Globus pallidus (tissue), 1 donor: ENCODE data around the gene SAMHD1.

Experiments
- DNase-seq: peaks from one replicate; pipeline ENCODE4 v3.0.0-alpha.2; 2015; ENCODE audit warnings: low spot score

The SAMHD1 gene

DNA sequence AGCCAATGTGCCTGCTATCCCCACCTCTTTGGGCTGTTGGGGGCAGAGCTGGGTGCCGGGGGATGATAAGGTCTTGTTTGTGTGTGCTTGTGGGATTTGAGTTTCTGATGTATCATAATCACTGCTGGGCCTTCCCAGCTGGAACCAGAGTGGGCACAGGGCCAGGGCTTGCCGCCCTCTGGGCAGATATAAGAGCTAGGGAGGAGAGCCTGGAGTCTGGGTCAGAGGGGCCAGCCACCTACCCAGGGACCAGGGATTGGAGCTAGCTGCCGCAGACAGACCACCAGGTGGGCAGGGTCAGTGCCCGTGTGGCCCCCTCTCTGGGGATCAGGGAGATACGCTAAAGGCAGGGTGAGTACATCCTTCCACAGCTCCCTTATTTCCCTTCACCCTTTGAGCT is 78.7 kb downstream of the SAMHD1 start:
- no peak for DNase-seq

DNA sequence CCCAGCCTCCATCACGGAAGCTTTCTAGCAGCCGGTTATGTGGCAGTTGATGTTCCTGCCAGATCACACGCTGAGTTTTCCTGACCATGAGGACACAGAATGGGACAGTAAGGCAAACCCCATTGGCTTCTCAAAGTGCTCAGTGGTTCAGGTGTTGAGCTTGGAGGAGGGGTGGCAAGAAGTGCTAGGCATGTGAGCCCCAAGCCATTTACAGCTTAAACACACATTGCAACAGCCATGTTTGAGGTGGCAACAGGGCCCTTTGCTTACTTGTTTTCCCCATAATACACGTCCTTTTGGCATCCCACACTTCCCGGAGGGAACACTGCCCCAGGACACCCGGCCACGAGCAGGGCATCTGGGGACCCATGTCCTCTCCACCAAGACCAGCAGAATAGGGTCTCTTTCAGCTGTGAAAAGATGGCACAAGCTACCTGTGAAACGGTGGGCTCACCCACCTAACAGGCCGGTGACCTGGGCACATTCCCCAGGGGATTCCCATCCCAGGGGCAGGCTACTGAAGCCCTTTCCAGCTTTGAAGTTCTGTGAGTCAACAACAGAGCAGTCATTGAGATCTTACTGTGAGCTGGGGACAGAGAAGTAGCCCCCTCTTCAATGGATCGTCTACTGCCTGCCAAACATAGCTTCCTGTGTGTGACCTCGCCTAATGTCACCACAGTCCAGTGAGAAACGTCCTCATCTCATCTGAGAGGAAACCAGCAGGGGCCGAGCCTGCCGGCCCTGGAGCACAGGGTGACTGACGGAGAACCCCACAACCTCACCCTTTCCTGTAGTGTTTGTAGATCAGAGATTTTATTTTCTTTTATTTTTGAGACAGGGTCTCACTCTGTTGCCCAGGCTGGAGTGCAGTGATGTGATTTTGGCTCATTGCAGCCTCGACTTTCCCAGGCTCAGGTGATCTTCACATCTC is 79.6 kb downstream of the SAMHD1 start:
- DNase-seq: no peak

DNA sequence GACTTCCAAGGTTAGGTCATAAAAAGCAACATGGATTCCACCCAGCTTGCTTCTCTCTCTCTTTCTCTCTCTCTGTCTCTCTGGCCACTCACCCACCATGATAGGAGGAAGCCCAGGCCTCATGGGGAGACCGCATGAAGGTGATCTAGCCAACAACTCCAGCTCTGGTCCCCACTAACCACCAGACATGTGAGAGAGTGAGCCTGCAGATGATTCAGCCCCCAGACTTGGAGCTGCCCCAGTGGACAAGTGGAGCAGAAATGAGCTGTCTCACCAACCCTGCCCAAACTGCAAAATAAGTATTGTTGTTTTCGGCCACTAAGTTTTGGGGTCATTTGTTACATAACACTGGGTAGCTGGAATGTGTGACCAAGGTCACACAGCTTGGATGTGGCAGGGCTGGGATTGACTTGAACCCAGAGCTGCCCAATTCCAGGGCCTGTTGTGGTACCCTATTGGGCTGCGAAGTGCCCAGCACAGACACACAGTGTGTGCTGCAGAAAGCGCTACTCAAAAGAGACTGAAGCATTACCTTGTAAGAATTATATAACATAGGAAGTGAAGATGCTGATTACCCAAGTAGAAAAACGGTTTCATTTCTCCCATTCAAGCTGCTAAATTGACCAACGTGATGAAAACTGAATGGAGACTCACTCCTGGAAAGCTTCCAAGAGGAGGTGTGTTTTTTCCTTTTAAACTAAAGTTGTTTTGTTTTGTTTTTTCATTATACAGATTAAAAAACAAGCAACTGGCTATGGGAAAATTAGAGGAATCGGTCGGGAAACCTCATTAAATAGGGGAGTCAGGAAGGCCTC is 84.6 kb downstream of the SAMHD1 start:
- no peak for DNase-seq

DNA sequence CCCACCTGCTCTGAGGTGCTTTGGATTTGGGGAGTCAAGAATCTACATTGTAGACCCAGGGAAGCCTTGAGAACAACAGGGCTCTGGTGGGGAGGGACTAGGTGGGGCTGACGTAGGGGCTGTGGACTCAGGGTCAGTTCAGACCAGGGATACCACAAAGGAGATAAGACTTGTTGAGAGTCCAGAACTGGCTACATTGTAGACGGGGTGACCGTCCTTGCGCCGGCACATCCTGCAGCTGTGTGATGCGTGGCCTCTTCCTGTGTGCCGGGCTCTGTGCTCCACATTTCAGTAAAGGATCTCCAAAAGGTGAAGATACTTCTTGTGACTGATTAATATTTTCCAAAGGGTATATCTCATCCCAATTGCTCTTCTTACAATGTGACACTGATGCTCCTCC is 85.3 kb downstream of the SAMHD1 start:
- no peak for DNase-seq

DNA sequence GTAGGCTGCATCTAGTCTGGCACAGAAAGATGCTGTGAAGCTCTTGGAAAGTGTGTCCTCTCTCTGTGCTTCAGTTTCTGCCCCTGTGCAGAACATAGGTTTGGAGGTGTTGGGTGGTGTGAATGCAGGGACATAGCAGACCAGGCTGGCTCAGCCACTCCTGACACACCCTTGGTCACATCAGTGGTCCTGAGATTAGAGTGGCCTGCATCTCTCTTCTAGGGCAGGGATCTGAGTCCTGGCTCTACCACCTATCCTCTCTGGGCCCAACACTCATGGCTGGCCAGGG is 85.7 kb downstream of the SAMHD1 start:
- no peak for DNase-seq

DNA sequence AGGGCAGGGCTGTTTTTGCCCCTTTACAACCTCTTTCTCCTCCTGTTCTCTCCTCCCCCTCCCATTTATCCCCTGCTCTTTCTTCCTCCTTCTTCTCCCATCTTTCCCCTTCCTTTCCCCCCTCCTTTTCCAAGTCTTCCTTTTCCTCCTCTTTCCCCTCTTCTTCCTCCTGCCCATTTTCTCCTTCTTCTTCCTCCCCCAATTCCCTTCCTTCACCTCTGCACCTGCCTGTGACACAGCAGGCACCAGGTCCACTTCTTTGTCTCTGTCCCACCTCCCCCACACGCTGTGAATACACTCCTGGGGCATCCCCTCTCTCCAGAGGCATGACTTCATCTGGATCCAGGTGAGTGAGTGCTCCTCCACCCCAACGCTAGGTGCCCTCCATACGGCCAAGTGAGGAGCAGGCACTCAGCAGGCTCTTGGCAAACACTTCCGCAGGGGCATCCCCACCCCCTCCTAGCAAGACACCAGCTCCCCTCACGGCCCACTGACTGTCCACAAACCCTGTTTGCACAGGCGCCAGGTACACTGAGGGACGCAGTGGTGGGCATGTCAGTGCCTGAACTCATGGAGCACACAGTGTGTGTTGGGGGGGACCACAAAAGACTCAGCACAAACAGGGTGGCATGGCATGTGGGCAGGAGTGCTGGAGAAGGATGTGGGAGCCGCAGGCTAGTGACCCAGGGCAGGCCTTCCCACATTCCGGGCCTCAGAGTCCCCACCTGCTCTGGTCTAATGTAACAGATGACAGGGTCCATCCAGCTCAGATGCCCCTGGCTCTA is 86.2 kb downstream of the SAMHD1 start:
- no peak for DNase-seq

DNA sequence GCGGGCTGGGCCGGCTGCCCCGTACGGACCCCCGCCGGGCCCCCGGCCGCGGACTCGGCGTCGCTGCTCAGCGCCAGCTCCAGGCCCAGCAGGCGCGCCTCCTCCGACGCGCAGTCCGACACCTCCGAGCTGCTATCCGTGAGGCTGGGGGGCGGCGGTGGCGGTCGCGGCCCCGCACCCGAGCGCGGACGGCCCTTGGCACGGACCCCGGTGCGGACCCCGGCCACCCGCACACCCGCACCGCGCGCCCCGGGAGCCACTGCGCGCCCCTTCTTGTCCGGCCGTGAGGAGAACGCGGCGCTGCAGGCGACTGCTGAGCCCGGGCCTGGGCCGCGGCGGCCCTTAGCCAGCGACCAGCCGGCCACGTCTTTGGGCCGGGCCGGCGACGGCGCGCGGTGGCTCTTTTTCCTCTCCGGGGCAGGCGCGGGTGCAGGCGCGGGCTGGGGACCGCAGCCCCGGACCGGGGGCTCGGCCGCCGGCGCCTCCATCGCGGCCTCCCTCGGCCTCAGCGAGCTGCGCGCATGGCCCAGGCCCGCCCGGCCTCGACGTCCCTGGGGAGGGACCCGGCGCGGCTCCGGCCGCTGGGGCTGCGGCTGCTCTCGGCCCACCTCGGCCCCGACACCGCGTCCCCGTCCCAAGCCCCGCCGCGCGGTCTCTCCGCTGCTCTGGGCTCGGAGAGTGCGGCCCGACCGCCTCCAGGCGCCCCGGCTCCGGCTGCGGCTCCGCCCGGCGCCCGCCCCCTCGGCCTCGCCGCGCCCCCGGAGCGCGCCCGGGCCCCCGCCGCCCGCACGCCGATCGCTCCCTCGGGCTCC is 88.4 kb downstream of the SAMHD1 start:
- no peak for DNase-seq

DNA sequence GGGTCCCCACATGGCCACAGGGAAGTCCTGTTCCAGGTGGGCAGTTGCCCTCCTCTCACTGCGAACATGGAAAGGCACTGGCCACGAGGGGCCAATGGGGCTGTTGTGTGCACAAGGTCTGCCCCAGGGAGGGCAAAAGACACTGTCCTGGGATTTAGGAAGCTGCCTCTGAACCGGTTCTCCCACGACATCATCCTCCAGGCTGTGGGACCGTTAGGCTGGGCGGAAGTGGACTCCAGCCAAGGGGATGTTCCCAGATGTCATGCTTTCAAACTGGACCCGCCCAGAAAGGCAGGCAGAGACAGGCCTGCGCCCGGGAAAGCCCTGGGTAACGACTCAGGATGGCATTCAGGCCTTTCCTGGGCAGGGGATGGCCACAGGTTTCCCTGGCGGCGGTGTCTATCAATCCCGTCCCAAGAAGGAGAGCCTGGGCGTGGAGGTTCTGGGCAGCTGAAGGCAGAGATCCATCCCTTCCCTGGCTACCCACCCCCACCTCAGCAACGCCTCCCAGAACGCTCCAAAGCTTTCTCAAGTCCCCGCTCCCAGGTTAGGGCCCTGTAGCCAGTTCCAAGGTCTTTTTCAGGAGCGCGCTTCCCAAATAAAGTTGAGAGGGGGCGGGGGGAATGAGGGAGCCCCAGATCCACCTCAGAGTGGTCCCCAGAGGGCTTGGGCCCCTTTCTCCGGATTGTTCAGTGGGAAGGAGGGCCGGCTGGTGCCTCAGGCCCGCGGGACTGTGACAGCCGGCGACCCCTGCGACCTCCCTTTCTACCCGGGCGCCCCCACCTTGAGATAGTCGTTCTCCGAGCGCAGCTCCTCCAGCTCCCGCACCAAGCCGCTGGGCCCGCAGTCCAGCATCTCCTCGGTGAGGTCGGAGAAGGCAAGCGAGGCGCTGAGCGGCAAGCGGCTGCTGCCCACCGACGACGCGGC is 89.4 kb downstream of the SAMHD1 start:
- peak; percentile 91 for DNase-seq

DNA sequence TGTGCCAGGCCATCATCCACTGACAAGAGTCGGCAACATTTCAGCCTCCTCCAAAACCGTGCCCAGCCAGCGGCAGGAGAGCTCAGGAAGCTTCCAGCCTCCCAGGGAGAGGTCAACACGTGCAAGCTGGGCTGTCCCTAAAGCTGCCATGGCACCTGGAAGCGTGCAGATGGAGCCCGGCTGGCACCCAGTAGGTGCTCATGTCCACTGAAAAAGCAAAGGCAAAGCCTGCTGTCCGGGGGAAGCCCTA is 90.0 kb downstream of the SAMHD1 start:
- DNase-seq: no peak

DNA sequence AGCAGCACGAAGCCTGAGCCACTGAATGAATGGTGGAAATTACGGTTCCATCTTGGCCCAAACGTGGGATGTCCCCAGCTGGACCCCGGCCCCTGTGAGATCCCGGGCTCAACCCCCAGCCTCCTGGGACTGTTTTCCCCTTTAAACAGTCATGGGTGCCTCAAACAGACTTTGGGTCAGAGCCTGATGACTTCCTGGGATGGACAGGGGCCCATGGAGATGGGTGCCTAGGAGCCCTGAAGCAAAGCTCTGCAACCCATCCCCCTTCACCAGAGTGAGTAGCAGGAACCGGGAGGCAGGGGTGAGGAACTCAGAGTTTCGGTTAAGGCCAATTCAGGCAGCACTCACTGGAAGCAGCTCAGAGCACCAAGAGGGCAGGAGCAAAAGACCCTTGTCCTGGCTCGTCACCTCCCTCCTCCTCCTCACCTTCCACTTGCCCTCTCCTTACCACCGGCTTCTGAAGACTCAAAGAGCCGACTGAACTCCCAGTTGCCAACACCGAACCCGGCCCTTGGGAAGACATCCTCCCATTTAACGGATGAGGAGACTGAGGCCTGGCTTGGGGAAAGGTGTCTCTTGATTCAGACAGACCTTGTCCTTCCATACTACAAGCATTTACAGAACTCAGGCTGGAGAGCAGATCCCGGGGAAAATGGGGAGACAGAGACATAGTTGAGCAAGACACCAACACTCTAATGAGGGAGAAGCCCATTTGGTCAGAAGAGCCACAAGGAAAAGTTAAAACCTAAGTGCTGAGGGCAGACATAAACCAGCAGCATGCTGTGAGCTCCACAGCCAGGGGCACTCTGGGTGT is 90.5 kb downstream of the SAMHD1 start:
- no peak for DNase-seq

DNA sequence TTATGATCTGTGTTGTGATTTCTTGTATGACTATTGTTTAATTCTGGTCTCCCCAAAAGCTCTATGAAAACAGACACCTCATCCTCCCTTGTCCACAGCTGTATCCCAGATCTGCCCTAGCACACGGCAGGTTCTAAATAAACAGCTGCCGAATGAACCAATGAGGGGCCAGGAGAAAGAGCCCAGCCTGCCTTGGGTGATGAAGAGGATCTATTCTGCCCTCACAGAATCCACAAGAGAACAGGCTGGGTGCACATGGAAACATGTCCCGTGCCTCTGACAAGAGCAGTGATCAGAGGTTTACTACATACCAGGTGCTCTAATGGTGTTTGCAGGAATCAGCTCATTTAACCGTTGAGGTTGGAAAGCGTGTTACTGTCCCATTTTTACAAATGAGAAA is 91.2 kb downstream of the SAMHD1 start:
- no peak for DNase-seq

DNA sequence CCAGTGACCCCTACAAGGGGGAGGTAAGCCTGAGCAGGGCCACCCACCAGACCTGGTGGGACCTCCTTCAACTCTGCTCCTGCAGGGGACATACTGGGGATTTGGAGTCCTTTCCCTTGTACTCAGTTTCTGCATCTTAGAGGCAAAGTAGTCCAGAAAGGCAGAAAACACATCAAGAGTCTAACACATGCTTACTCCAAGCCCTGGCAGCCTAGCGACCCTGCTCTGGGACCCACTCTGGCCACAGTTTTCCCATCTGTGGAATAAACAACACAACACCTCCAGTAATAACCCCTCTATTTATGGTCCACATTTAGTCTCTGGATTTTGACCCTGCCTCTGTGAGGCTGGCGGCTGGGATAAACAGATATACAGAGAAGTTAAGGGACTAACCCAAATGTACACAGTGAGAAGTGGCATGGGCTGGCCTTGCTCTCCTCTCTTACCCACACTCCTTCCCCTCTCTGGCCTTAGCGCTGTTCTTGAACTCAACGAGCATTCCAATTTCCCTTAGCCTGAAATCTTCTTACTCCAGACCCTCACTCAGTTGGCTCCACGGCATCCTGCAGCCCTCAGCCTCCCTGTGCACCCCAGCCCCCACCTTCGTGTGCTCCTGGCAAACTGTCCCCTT is 91.7 kb downstream of the SAMHD1 start:
- DNase-seq: no peak

DNA sequence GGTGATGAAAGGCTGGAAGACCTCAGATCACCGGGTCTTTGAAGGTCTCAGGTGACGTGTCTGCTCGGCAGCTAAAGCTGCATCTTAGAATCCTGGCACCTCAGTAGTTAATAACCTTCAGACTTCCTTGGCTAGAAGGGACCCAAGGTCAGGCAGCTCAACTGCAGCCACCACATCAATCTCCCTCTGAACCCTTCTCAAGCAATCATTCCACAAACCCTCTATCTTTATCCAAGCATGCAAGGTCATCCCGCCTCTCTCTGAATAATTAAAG is 92.3 kb downstream of the SAMHD1 start:
- no peak for DNase-seq

DNA sequence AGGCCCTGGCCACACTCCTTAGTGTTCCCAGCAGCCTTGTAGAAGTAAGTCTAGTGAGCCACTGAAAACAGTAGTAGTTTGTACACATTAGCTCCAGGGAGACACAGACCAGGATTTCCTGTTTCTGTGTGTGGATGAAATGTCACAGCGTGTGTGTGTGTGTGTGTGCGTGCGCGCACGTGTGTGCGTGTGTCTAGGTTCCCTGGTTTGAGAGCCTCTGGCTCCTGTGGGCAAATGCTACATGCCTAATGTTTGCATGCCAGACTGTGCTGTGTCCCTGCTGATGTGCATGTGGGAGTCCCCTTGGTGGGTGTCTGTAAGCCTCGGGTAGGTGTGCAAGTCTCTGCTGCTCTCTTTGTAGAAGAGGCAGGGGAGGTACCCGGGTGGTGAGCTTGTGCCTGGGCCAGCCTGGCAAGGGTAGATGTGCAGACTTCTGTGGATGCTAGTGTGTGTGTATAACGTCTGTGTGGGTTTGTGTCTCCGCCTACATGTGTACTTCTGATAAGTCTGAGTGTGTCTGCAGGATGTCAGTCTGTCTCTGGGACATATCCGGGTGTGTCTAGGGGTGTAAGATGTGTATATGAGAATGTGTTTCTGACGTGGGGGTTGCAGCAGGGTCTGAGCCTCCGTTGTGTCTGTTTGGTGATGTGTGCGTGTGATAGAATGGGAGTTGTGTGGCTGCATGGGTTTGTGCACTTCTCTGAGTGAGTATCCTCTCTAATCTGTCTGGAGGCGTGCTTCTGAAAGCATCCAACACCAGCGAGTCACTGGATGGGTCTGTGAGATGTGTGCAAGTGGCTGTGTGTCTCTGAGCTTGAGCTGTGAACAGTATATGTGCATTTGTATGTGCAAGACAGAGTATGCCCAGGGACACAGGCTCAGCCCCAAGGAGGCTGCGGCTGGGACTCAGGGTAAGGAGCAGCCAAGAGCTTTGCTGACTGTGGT is 94.5 kb downstream of the SAMHD1 start:
- DNase-seq: no peak

DNA sequence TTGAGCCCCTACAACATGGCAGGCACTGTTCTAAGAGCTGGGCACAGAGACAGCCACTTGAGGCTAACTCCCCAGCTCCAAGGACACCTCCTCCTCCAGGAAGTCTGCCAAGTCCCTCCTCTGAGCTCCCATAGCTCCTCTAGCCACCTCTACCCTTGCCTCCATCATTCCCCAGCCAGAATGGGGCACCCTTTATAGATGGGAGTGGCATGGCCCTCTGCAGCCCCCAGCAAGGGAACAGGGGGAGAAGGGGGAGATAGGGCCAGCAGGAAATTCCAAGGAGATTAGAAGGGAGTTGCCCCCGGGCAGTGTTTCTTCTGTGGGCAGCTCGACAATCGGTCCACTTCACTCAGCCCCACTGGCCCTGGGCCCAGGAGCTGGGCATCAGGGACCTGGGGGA is 95.3 kb downstream of the SAMHD1 start:
- no peak for DNase-seq

DNA sequence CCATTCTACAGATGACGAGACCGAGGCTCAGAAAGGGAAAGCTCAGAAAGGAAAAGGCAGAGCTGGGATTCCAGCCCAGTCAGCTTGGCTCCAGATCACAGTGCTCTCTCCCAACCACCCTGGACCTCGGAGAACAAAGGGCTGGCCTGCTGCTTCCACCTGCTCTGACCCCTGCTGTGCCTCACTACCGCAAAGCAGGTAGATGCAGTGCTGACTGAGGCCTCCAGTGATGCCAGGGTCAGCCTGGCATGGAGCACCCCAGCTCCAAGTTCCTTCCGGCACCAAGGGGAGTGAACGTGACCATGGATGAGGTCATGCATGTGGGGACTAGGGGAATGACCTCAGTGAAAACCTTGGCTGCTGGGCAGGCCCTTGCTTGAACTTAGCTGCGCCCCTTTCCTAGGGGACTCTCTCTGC is 96.3 kb downstream of the SAMHD1 start:
- DNase-seq: no peak

DNA sequence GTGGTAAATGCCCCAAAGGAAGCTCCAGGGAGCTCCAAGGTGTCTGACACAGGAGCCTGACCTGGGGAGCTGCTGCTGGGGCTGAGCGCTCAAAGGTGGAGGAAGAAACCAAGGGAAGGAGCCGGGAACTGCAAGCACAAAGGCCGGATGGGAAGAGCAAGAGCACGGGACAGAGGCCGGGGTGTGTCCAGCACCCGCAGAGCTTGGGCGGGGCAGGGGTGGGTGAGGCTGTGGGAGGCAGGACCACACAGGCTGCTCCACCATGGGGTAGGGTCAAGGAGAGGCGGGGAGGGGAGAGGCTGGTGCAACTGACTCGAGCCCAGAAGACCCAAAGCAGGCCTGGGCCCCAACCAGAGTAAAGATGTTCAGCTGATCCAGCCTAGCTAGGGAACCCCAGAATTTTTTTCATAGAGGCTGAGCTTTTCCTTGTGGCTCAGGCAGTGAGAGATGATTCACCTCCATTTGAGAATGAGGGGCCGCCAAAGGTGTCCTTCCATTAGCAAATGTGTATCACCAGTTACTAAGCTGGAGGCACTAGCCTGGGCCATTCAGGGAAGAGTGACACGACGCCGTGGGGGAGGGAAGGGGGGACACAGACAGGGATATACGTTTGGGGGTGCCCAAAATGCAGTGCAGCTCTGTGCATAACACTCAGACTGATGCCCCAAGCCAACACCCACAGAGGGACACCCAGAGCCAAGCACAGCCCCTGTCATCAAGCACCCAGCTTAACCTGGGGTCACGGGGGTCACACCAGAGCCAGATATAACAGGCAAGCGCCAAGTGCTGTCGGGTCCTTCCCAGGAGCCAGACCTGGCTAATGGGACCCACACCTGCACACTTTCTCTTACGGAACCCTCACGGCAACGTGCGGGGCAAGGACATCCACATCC is 96.9 kb downstream of the SAMHD1 start:
- no peak for DNase-seq

DNA sequence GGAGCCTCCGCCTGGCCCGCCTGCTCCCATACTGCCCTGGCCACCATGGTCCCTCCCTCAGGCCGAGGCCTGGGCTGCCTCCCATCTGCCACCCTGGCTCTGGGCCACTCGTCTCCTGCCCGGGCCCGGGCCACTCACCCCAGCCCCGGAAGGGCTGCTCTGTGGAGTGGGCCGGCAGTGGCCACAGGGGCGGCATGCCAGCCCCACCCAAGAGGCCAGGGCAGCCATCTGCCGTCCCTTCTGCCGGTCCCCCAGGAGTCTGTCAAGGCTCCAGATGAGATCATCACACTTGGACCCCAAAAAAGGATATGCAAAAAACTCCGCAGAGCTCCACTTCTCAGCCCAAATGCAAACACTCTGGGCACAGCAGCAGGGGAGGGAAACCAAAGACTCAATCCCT is 99.3 kb downstream of the SAMHD1 start:
- peak; percentile 83 for DNase-seq
